ENCODE data around the gene IRX1.

Gene IRX1

DNA sequence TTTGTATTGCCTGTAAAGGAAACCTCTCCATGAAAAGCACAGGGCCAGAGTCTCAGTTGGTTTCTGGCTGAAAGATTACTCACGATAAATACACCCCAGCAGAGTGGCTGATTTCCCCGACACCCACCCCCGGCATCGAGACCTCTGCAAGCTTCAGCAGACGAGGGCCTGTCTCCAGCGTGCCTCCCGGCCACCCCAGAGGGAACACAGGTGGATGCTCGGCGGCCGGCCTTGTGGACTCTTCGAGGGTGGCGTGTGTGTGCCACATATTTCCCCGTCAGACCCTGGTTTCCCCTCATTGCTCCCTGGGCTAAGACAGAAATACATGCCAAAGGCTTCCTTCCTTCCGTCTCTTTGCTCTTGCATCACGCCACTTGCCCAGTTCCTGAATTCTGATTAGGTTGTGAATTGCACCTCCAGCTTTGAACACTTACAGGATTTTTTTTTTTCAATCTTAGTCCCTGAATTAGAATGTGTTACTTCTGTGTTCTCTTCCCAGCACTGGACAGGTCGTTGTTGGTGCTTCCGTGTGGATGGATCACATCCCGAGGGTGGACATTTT is 13.6 kb downstream of the IRX1 start:
- Histone ChIP-seq H2AFZ (ENCODE audit: low read depth, low read length, severe bottlenecking) (no peak overlapping the region), H3K9me2 (replicated peaks; ENCODE audit: insufficient read depth, low read length) (no peaks in the 10 kb centered on the region), H3K4me2 (ENCODE audit: low read depth, low read length, poor library complexity, severe bottlenecking) (no peak overlapping the region), H3K79me2 (ENCODE audit: insufficient read depth, low read length) (no peaks in the 10 kb centered on the region), H3K9ac (ENCODE audit: low read length) (no peak overlapping the region), H3F3A (ENCODE audit: insufficient read depth) (no peaks in the 10 kb centered on the region), H3K27me3 (ENCODE audit: low read length) (no peaks in the 10 kb centered on the region), H4K20me1 (ENCODE audit: low read depth, low read length) (no peaks in the 10 kb centered on the region), H3K4me3 (ENCODE audit: insufficient read depth, low read length, poor library complexity, severe bottlenecking) (no peak overlapping the region), H3K9me3 (ENCODE audit: insufficient read depth, low read length) (no peaks in the 10 kb centered on the region), H3K36me3 (ENCODE audit: low read length) (no peaks in the 10 kb centered on the region), H3K27ac (ENCODE audit: low read depth, low read length) (no peak overlapping the region)
- TF ChIP-seq CTCF (IDR thresholded peaks at IDR 0.05; ENCODE audit: insufficient read depth, low read length, poor library complexity, severe bottlenecking) (no peak), EZH2phosphoT487 (conservative IDR thresholded peaks at IDR 0.05; ENCODE audit: low read length) (no peak)

DNA sequence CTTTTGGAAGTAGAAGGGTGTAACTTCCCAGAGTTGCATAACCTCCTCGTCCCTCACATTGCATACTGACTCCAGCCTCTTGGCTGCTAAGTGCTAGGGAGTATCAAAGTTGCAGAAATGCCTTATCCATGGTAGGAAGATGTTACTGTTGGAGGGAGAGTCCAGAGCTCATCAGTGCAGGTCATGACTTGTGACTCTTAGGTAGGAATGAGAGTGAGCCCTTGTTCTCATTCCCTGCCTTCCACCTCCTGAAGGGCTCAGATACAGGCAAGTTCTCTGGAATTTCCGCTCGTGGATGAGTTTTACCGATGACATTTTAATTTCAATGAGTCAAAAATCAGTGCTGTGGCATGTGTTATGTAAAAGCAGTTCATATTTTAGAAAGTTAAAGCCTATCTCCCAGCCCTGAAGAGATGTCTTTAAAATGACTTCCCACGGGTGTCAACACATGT is 17.0 kb downstream of the IRX1 start:
- H3K79me2 ChIP-seq (ENCODE audit: insufficient read depth, low read length), result no peaks in the 10 kb centered on the region
- H4K20me1 ChIP-seq (ENCODE audit: low read depth, low read length), result no peaks in the 10 kb centered on the region
- no peaks in the 10 kb centered on the region for H3K36me3 ChIP-seq (ENCODE audit: low read length)
- H3K9me2 ChIP-seq (replicated peaks; ENCODE audit: insufficient read depth, low read length), result no peaks in the 10 kb centered on the region
- H3K9me3 ChIP-seq (ENCODE audit: insufficient read depth, low read length), result no peaks in the 10 kb centered on the region
- H3F3A ChIP-seq (ENCODE audit: insufficient read depth), result no peaks in the 10 kb centered on the region
- no peak for TF ChIP-seq EZH2phosphoT487 (conservative IDR thresholded peaks at IDR 0.05; ENCODE audit: low read length)
- no peak for TF ChIP-seq CTCF (IDR thresholded peaks at IDR 0.05; ENCODE audit: insufficient read depth, low read length, poor library complexity, severe bottlenecking)
- no peak overlapping the region for H3K4me2 ChIP-seq (ENCODE audit: low read depth, low read length, poor library complexity, severe bottlenecking)
- no peak overlapping the region for H3K9ac ChIP-seq (ENCODE audit: low read length)
- no peak overlapping the region for H3K27ac ChIP-seq (ENCODE audit: low read depth, low read length)
- no peak overlapping the region for H3K4me3 ChIP-seq (ENCODE audit: insufficient read depth, low read length, poor library complexity, severe bottlenecking)
- no peaks in the 10 kb centered on the region for H3K27me3 ChIP-seq (ENCODE audit: low read length)
- no peak overlapping the region for H2AFZ ChIP-seq (ENCODE audit: low read depth, low read length, severe bottlenecking)

GRCh38 chr5:3613726-3614125 is 18.1 kb downstream of the IRX1 start:
- no peaks in the 10 kb centered on the region for H3K27me3 ChIP-seq (ENCODE audit: low read length)
- H3K4me2 ChIP-seq (ENCODE audit: low read depth, low read length, poor library complexity, severe bottlenecking), result no peak overlapping the region
- no peaks in the 10 kb centered on the region for H3F3A ChIP-seq (ENCODE audit: insufficient read depth)
- no peaks in the 10 kb centered on the region for H3K9me2 ChIP-seq (replicated peaks; ENCODE audit: insufficient read depth, low read length)
- H3K27ac ChIP-seq (ENCODE audit: low read depth, low read length), result no peak overlapping the region
- no peak overlapping the region for H3K9ac ChIP-seq (ENCODE audit: low read length)
- no peaks in the 10 kb centered on the region for H3K36me3 ChIP-seq (ENCODE audit: low read length)
- no peaks in the 10 kb centered on the region for H4K20me1 ChIP-seq (ENCODE audit: low read depth, low read length)
- H3K79me2 ChIP-seq (ENCODE audit: insufficient read depth, low read length), result no peaks in the 10 kb centered on the region
- H3K4me3 ChIP-seq (ENCODE audit: insufficient read depth, low read length, poor library complexity, severe bottlenecking), result no peak overlapping the region
- TF ChIP-seq EZH2phosphoT487 (conservative IDR thresholded peaks at IDR 0.05; ENCODE audit: low read length) (no peak), CTCF (IDR thresholded peaks at IDR 0.05; ENCODE audit: insufficient read depth, low read length, poor library complexity, severe bottlenecking) (no peak)
- H2AFZ ChIP-seq (ENCODE audit: low read depth, low read length, severe bottlenecking), result no peak overlapping the region
- H3K9me3 ChIP-seq (ENCODE audit: insufficient read depth, low read length), result no peaks in the 10 kb centered on the region
